Choroid plexus epithelial cell (primary cell): ENCODE measurements around the gene DESI1.

ENCODE experiments used
- DNase-seq: peaks from one replicate; pipeline ENCODE4 v3.0.0-alpha.2; 2010; ENCODE audit warnings: low read depth
- H3K4me3 ChIP-seq: 2 replicates; pipeline ENCODE4 v1.5.1; 2011; ENCODE audit warnings: low read depth, mild to moderate bottlenecking, control low read depth, low read length, moderate library complexity
- TF ChIP-seq, protein P1 (sequence below): conservative IDR thresholded peaks from 2 replicates; pipeline ENCODE4 v1.5.1; 2011; ENCODE audit warnings: low read depth, mild to moderate bottlenecking, control low read depth, inconsistent platforms, low read length, moderate library complexity

DESI1 gene

DNA sequence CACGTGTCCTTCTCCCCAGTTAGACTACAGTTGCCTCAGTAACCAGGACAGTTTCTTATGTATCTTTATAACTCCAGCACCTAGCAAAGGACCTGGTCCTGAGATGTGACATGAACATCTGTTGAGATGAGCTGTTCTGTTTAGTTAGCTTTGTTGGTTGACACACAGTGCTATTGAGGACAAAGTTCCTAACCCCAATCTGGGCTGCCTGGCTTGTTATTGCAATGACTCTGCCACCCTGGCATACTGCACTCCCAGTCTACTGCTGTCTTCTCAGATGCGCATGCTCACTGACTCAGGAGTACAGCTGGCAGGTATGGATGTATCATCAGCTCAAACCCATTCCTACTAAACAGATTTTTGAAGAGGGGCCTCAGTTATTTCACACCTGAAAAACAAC is 7.4 kb downstream of the DESI1 start:
- H3K4me3 ChIP-seq, result no peak overlapping the region
- no peak for DNase-seq
- TF ChIP-seq, protein P1, sequence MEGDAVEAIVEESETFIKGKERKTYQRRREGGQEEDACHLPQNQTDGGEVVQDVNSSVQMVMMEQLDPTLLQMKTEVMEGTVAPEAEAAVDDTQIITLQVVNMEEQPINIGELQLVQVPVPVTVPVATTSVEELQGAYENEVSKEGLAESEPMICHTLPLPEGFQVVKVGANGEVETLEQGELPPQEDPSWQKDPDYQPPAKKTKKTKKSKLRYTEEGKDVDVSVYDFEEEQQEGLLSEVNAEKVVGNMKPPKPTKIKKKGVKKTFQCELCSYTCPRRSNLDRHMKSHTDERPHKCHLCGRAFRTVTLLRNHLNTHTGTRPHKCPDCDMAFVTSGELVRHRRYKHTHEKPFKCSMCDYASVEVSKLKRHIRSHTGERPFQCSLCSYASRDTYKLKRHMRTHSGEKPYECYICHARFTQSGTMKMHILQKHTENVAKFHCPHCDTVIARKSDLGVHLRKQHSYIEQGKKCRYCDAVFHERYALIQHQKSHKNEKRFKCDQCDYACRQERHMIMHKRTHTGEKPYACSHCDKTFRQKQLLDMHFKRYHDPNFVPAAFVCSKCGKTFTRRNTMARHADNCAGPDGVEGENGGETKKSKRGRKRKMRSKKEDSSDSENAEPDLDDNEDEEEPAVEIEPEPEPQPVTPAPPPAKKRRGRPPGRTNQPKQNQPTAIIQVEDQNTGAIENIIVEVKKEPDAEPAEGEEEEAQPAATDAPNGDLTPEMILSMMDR, result no peak

DNA sequence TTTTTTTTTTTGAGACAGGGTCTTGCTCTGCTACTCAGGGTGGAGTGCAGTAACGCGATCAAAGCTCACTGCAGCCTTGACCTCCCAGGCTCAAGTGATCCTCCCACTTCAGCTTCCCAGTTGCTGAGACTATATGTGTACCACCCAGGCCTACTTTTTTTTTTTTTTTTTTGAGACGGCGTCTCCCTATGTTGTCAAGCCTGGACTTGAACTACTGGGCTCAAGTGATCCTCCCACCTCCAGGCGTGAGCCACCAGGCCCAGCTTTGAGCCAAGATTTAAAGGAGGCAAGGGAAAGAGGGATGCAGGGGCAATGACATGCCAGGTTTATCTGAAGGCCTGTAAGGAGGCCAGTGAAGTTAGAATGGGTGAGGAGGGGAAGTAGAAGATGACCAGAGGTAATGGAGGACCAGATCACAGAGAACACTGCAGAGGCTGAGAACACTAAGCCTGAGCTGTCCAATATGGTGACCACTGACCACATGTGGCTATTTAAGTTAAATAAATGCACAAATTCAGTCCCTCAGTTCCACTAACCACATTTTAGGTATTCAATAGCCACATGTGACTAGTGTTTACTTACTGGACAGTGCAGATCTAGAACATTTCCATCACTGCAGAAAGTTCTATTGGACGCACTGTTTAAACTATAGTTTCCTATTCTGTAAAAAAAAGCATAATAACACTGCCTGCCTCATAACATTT is 8.1 kb downstream of the DESI1 start:
- no peak overlapping the region for H3K4me3 ChIP-seq
- DNase-seq, result no peak
- TF ChIP-seq, protein P1, result no peak

DNA sequence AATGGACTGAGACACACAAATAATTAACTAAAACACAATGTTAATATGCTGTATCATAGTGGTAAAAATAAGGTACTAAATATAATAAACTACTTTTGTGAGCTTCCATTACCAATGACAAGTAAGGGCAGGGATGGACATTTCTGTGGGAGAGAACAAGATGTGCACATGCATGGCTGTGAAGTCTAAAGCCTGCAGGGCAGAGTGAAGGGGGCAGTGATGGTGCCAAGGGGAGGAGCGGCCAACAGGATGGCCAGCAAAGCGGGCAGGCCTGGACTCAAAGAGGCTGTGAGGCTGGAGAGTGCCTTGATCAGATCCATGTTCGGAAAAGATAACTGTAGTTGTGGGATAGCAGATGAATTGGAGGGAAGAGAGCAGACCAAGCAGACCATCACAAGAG is 12.5 kb downstream of the DESI1 start:
- TF ChIP-seq, protein P1, result no peak
- H3K4me3 ChIP-seq, result no peak overlapping the region
- DNase-seq, result no peak

DNA sequence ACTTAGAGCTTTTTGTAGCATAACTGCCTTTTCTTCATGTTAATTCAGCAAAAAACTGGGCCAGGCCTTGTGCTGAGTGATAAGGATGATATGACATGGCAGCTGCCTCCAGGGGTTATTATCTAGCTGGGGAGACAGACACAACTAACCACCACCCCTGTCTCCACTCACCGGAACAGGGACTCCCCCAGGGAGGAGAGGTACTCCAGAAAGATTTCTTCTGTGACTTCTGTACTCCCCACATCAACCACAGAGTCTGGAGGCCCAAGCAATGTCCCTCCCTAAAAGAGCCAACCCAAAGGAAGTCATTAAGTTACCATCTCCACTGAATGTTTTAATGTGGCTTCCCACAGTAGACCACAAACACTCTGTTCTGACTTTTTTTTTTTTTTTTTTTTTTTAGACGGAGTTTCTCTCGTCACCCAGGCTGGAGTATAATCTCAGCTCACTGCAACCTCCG is 16.9 kb downstream of the DESI1 start:
- no peak for DNase-seq
- TF ChIP-seq, protein P1, result no peak
- H3K4me3 ChIP-seq, result no peak overlapping the region

DNA sequence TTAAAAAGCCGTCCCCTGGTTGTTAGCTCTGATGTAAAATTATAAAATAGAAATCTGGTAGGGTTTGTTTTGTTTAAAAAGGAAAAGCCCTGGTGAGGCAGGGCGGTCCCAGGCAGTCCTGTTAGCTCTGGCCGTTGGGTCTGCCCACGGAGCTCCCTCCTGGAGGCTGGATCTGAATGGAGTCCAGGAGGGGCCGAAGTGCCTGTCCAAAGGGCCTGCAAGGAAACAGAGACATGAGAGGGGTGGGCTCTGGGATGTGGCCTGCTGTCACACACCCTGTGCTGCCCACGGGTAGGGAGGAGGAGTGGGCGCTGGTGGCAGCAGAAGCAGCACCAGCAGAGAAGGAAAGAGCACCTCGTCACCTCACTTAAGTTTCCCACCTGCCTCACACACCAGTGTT is 19.9 kb downstream of the DESI1 start:
- no peak overlapping the region for H3K4me3 ChIP-seq
- DNase-seq, result no peak
- TF ChIP-seq, protein P1, result no peak

DNA sequence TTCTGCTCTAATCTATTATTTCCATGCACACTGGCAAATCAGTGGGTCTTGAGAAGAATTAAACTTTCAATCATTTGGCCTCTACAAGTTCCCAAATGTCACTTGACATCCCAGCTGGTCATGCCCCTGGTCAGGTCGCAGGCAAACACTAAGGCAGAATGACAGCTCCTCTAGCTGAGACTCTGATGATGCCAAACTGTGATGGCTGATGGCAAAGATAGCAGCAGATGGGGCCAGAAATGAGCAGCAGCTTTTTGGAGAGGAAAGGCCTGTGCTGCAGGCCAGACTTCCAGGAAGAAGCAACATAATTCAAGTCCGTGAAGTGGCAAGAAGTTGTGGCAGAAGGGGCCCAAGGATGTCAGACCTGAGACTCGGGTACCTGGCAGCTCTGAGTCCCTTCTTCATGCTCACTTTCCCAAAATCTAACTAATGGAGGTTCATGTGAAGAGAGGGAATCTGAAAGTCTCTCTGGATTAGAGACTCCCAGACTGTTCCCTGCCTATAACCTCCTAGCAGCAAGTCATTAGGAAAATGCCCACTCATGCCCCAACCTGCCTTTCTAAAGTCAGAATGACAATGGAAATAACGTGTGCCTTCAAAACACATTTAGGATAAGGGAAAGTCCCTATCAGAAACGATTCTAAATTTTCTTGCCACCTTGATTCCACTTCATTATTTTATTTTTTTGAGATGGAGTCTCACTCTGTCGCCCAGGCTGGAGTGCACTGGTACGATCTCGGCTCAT is 21.8 kb downstream of the DESI1 start:
- TF ChIP-seq, protein P1, result no peak
- H3K4me3 ChIP-seq, result no peak overlapping the region
- DNase-seq, result no peak
